Subcutaneous abdominal adipose tissue (tissue), 5 donors: ENCODE data around the gene SHISA2.

Experiments used
- H3K27ac ChIP-seq: one replicate; pipeline ENCODE4 v1.7.0; 2013; ENCODE audit warnings: low read depth, mild to moderate bottlenecking, inconsistent platforms, low read length, moderate library complexity
- H3K27me3 ChIP-seq, 5 donors: one replicate each; pipeline ENCODE4 v1.7.0; 2013; ENCODE audit warnings: low read length in 5 of 5, inconsistent platforms in 1 of 5; ENCODE audit not compliant: control insufficient read depth in 5 of 5, insufficient read depth in 4 of 5
- H3K36me3 ChIP-seq, 5 donors: one replicate each; pipeline ENCODE4 v1.7.0; 2013; ENCODE audit warnings: low read length in 5 of 5; ENCODE audit not compliant: control insufficient read depth in 5 of 5, insufficient read depth in 5 of 5
- H3K4me1 ChIP-seq, 5 donors: one replicate each; pipeline ENCODE4 v1.7.0; 2013; ENCODE audit warnings: low read length in 5 of 5, mild to moderate bottlenecking in 3 of 5, moderate library complexity in 1 of 5; ENCODE audit not compliant: control insufficient read depth in 5 of 5, insufficient read depth in 5 of 5
- H3K4me3 ChIP-seq, 5 donors: one replicate each; pipeline ENCODE4 v1.7.0; 2013; ENCODE audit warnings: low read length in 5 of 5, low read depth in 1 of 5
- H3K9ac ChIP-seq, 5 donors: one replicate each; pipeline ENCODE4 v1.7.0; 2013; ENCODE audit warnings: low read length in 5 of 5, mild to moderate bottlenecking in 4 of 5, moderate library complexity in 3 of 5
- H3K9me3 ChIP-seq, 5 donors: one replicate each; pipeline ENCODE4 v1.7.0; 2013; ENCODE audit warnings: low read length in 5 of 5; ENCODE audit not compliant: control insufficient read depth in 5 of 5
- donor health status: healthy.
- donor health status: healthy.
- donor health status: healthy.
- donor health status: healthy.
- donor health status: healthy.

The SHISA2 gene

GRCh38 chr13:26036383-26036782 is 15.4 kb downstream of the SHISA2 start:
- no peaks in the 10 kb centered on the region for H3K9me3 ChIP-seq
- H3K4me1 ChIP-seq, result peaks cover 0 to 6% (median 4%) of the 10 kb centered on the region in 5 donors
- no peak overlapping the region for H3K27ac ChIP-seq
- H3K27me3 ChIP-seq, result peaks cover 0 to 3% (median 0%) of the 10 kb centered on the region in 5 donors
- no peak overlapping the region for H3K9ac ChIP-seq
- no peaks in the 10 kb centered on the region for H3K36me3 ChIP-seq
- no peak overlapping the region for H3K4me3 ChIP-seq

GRCh38 chr13:26034018-26034417 is 17.8 kb downstream of the SHISA2 start:
- Histone ChIP-seq H3K9me3 (peaks cover 0 to 6% (median 3%) of the 10 kb centered on the region in 5 donors), H3K9ac (no peak overlapping the region), H3K4me3 (no peak overlapping the region), H3K27ac (no peak overlapping the region), H3K36me3 (no peaks in the 10 kb centered on the region), H3K27me3 (no peaks in the 10 kb centered on the region), H3K4me1 (peaks cover 0 to 6% (median 4%) of the 10 kb centered on the region in 5 donors)

DNA sequence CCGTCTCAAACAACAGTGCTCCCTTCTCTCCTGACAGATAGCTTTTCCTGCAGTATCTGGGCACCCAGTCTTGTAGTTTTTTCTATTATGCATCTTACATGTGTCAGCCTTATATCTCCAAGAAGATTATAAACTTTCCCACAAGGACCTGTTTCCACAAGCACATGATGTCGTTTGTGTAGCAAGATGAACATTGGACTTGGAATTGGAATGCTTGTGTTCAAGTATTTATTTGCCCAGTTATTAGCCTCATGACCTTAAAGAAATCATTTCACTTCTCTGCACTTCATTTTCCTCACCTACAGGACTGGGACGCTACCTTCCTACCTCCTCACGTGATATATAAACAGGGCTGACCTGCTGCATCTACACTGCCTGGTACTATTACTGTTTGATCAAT is 21.5 kb downstream of the SHISA2 start:
- H3K27ac ChIP-seq, result no peak overlapping the region

GRCh38 chr13:26029581-26030136 is 22.2 kb downstream of the SHISA2 start:
- H3K27me3 ChIP-seq, result no peaks in the 10 kb centered on the region
- H3K27ac ChIP-seq, result no peak overlapping the region
- H3K4me1 ChIP-seq, result no peaks in the 10 kb centered on the region
- no peak overlapping the region for H3K4me3 ChIP-seq
- peaks cover 0 to 6% (median 3%) of the 10 kb centered on the region in 5 donors for H3K9me3 ChIP-seq
- no peaks in the 10 kb centered on the region for H3K36me3 ChIP-seq
- no peak overlapping the region for H3K9ac ChIP-seq

More for the DNA sequence above, 21.5 kb downstream of the SHISA2 start:
- H3K27me3 ChIP-seq, result no peaks in the 10 kb centered on the region
- H3K4me1 ChIP-seq, result no peaks in the 10 kb centered on the region
- no peaks in the 10 kb centered on the region for H3K36me3 ChIP-seq
- no peak overlapping the region for H3K4me3 ChIP-seq
- H3K9me3 ChIP-seq, result peaks cover 0 to 6% (median 3%) of the 10 kb centered on the region in 5 donors
- no peak overlapping the region for H3K9ac ChIP-seq

DNA sequence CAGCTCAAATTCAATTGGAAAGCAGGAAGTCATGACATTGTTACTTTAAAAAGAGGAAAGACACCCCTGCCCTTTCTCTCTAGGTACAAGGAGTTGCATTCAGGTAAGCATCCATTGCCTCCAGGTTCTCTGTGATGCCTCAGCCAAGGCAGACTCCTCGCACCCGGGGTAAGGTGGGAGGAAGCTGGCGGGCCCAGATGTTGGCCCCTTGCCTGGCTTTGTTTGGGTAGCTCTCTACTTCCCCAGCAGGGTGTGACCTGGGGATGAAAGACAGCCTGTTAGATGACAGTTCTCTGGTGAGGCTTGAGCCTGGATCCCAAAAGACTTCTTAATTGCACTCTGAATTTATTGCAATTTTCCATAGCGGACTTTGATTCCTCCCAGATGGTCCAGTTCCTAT is 25.6 kb downstream of the SHISA2 start:
- H3K36me3 ChIP-seq, result no peaks in the 10 kb centered on the region
- no peak overlapping the region for H3K9ac ChIP-seq
- peaks cover 0 to 6% (median 3%) of the 10 kb centered on the region in 5 donors for H3K9me3 ChIP-seq
- H3K27me3 ChIP-seq, result no peaks in the 10 kb centered on the region
- no peak overlapping the region for H3K4me3 ChIP-seq
- no peak overlapping the region for H3K27ac ChIP-seq
- peaks cover 0 to 18% (median 9%) of the 10 kb centered on the region in 5 donors for H3K4me1 ChIP-seq

- Histone ChIP-seq H3K4me1 (peaks cover 0 to 18% (median 9%) of the 10 kb centered on the region in 5 donors), H3K27me3 (no peaks in the 10 kb centered on the region), H3K4me3 (no peak overlapping the region), H3K9me3 (peaks cover 0 to 4% (median 0%) of the 10 kb centered on the region in 5 donors), H3K9ac (no peak overlapping the region), H3K27ac (no peak overlapping the region), H3K36me3 (no peaks in the 10 kb centered on the region)
Observed at GRCh38 chr13:26025771-26026170, 26.0 kb downstream of the SHISA2 start.

DNA sequence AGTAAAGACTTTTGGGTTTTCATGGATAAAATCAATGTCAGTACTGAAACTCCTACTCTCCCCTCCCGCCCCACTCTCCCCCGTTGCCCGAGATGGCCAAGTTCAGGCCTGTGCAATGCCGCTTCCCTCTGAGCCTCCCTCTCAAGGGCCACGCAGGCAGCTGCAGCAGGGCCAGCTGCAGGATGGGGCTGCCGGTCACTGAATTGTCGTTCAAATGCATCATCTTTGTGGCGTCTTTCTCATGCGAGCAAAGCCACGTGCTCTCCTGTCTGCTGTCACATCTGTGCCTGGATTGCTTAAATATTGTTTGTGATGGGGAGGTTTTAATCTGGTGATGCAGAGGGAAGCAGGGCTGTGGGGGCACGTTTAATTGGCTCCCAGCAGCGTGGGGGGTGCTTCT is 26.6 kb downstream of the SHISA2 start:
- Histone ChIP-seq H3K4me3 (no peak overlapping the region), H3K9me3 (no peaks in the 10 kb centered on the region)

GRCh38 chr13:26024558-26024957 is 27.3 kb downstream of the SHISA2 start:
- Histone ChIP-seq H3K4me1 (peaks cover 0 to 26% (median 16%) of the 10 kb centered on the region in 5 donors), H3K9ac (no peak overlapping the region), H3K27me3 (no peaks in the 10 kb centered on the region), H3K36me3 (no peaks in the 10 kb centered on the region), H3K9me3 (no peaks in the 10 kb centered on the region), H3K4me3 (no peak overlapping the region), H3K27ac (no peak overlapping the region)

More for the DNA sequence above, 26.6 kb downstream of the SHISA2 start:
- no peaks in the 10 kb centered on the region for H3K27me3 ChIP-seq
- H3K27ac ChIP-seq, result no peak overlapping the region
- no peak overlapping the region for H3K9ac ChIP-seq
- peaks cover 0 to 20% (median 11%) of the 10 kb centered on the region in 5 donors for H3K4me1 ChIP-seq
- H3K36me3 ChIP-seq, result no peaks in the 10 kb centered on the region

- Histone ChIP-seq H3K27ac (peak overlapping the region; percentile 2), H3K9me3 (no peaks in the 10 kb centered on the region), H3K9ac (no peak overlapping the region), H3K4me3 (no peak overlapping the region), H3K4me1 (peaks cover 3 to 44% (median 30%) of the 10 kb centered on the region in 5 donors), H3K27me3 (no peaks in the 10 kb centered on the region), H3K36me3 (no peaks in the 10 kb centered on the region)
Observed at GRCh38 chr13:26022538-26023292, 29.1 kb downstream of the SHISA2 start.

- Histone ChIP-seq H3K27me3 (no peaks in the 10 kb centered on the region), H3K36me3 (no peaks in the 10 kb centered on the region), H3K4me3 (no peak overlapping the region), H3K4me1 (peaks cover 3 to 52% (median 37%) of the 10 kb centered on the region in 5 donors), H3K9ac (no peak overlapping the region), H3K9me3 (no peaks in the 10 kb centered on the region), H3K27ac (peak overlapping the region; percentile 2)
Observed at GRCh38 chr13:26021956-26022355, 29.9 kb downstream of the SHISA2 start.
